Astrocyte of the spinal cord (primary cell): ENCODE measurements around the gene FAM83D.

ENCODE experiments used
- DNase-seq: peaks from one replicate; pipeline ENCODE4 v3.0.0; 2011; ENCODE audit warnings: low read depth, low spot score
- H3K4me3 ChIP-seq: 2 replicates; pipeline ENCODE4 v1.5.1; 2011; ENCODE audit warnings: low read depth, mild to moderate bottlenecking, low read length, moderate library complexity
- in situ Hi-C: cut with HindIII; loops from 2 replicates; pipeline ENCODE4 v1.10.0; 2017; ENCODE audit warnings: low sequenced_read_pairs
- TF ChIP-seq, protein P1 (sequence below): IDR thresholded peaks from 2 replicates; pipeline ENCODE4 v1.5.1; 2012; ENCODE audit warnings: low read depth, mild to moderate bottlenecking, low read length, inconsistent platforms

FAM83D gene

DNA sequence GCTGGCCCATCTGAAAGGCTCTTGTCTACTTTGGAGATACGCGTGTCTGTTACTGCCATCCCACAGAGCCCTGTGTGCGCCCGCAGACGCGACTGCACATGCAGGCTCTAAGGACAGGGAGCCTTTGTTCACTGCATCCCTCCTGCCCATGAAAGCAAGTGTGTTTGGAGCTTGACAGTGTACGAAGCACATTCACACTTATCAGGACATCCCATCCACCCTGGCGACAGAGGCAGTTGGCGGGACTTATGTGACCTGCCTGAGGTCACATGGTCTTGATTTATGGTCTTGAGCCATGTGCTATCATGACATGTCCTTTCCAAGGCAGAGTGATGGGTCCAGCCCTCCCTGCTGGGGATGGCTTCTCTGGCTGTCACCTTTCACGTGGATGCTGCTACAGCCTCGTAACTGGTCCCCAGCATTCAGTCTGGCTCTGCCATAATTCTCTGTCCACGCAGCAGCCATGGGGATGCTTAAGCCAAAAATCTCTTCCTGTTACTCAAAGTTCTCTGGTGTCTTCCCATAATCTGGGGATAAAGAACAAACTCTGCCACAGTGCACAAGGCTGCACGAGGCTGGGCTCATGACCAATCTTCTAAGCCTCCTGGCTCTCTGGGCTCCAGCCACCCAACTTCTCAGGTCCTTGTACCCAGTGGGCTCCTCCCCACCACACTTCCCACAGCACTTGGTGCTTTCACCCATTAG, 36.3 kb upstream of the FAM83D start:
- in situ Hi-C loops: no loop called here
- no peak overlapping the region for H3K4me3 ChIP-seq

DNA sequence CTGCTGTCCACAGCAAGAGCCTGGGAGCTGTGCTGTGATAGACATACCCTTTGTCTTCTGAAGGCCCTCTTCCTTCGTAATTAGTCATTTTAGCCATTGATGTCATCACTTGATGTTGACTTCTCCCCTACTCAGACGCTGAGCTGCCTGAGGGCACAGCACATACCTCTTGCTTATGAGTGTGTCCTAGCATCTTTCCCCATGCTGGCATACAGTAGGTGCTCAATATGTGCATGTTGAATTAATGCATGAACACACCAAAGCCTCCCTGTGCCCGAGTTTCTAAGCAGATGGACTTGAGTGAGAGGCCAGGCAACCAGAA, 35.8 kb upstream of the FAM83D start:
- no peak overlapping the region for H3K4me3 ChIP-seq
- TF ChIP-seq, protein P1, sequence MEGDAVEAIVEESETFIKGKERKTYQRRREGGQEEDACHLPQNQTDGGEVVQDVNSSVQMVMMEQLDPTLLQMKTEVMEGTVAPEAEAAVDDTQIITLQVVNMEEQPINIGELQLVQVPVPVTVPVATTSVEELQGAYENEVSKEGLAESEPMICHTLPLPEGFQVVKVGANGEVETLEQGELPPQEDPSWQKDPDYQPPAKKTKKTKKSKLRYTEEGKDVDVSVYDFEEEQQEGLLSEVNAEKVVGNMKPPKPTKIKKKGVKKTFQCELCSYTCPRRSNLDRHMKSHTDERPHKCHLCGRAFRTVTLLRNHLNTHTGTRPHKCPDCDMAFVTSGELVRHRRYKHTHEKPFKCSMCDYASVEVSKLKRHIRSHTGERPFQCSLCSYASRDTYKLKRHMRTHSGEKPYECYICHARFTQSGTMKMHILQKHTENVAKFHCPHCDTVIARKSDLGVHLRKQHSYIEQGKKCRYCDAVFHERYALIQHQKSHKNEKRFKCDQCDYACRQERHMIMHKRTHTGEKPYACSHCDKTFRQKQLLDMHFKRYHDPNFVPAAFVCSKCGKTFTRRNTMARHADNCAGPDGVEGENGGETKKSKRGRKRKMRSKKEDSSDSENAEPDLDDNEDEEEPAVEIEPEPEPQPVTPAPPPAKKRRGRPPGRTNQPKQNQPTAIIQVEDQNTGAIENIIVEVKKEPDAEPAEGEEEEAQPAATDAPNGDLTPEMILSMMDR: no peak
- in situ Hi-C loops: no loop called here
- DNase-seq: no peak

More for the DNA sequence above, 36.3 kb upstream of the FAM83D start:
- no peak for DNase-seq
- TF ChIP-seq, protein P1: no peak

DNA sequence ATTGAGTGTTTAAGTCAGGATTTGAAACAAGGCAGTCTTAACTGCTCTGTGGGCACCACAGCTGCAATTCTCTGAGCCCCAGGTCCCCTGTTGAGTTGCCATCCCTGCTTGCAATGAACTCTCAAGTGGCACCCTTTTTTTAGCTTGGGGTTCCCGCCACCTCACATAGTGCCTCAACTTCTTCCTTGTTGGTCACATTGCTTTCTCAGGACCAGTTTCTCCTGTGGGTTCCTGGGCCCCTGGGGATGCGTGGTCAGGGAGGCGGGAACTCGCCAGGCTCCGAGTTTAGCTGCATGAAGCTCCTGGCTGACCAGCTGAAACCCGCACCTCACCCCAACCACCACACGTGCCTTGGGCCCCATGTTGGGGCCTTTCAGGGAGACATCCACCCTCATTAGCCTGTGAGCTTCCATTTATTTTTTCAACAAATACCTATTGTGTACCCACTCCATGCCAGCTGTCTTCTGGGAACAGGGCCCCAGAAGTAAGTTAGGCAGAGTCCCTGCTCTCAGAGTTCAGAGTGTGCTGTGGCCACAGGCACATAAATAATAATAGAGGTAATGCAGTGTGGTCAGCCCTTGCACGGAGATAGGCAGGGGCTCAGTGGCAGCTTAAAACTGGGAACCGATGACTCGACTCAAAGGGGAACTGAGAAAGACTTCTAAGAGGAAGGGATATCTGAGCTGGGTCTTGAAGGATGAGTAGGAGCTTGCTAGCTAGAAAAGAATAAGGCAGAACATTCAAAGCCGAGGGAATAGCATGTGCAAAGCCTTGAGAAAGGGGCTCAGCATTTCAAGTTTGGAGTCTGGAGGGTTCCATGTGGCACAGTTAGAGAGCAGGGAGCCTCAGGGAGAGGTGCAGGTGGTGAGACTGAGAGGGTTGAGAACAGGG, 33.9 kb upstream of the FAM83D start:
- H3K4me3 ChIP-seq: no peak overlapping the region
- TF ChIP-seq, protein P1: no peak
- no peak for DNase-seq
- in situ Hi-C loops: no loop called here

DNA sequence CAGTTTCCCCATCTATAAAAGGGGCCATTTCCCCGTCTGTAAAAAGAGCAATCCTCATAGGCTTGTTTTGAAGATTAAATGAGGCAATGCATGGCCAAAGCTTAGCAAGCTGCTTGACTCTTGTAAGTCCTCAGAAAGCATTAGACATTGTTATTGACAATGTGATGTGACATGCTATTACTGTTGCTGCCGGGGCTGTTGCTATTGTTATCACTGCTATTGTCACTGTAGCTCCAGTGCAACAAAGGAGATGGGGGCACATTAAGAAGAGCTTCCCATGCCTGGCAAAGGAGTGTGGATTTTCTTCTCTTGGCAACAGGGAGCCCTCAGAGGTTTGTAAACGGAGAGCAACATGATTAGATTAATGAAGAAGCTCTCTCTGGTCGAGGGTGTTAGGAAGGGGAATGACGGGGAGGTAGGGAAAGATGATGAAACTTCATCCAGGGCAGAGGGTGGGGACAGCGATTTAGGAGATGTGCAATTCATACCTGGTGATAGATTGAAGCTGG, 33.1 kb upstream of the FAM83D start:
- no peak for DNase-seq
- in situ Hi-C loops: no loop called here
- H3K4me3 ChIP-seq: no peak overlapping the region
- TF ChIP-seq, protein P1: no peak

DNA sequence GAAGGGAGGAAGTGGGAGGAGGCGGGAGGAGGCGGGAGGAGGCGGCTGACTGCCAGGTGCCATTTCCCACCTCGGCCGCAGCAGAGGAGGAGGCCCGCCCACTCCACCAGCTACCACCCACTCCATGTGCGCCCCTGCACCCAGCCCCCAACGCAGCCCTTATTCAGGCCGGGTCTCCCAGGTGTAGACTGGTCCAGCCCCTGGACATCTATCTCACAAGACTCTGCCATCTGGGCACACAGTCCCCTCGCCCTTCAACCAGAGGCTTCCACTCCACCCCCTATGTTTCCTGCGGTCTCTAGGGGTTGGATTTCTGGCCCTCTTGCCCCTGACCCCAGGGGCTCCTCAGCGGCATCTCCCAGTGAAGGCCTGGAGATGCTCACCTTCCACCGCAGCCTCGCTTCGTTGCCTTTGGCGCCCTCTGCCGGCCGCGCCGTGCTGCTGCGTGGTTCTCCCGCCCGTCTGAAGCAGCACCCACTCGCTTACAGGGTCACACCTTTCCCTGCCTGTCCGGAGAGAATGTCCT, 32.6 kb upstream of the FAM83D start:
- H3K4me3 ChIP-seq: no peak overlapping the region
- TF ChIP-seq, protein P1: peak; percentile 98
- in situ Hi-C loops: no loop called here
- peak; percentile 31 for DNase-seq

DNA sequence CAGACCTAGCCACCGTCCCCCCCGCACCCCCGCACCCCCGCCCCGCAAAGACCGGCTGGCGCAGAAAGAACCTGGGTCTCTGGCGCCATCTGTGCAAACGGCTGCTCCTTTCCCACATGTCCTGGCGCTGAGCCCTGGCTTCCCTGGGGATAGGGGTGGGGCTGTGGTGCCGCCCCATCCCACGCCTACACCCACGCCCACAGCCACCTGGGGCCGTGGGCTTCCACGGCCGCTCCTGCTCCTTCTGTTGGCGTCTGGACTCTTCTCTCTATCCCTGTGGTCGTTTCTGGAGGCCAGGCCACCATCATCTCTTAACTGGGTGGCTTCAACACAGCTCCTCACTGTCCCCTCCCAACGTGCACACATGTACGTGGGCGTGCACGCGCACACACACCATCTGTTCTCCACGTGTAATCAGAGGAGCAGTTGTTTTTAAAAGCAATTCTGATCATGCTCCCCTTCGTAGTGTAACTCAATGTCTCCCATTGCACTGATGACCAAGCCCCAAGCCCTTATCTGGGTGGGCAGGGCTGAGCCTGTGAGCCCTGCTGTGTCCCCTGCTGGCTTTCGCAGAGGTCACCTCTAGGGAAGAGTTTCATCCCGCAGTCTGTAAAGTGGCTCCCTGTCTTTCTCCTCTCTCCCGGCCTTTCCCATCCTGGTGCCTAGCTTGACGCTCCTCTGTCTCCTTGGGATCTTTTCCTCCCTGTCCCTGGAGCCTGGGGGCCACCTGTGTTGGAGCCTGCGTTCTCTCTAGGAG, 31.9 kb upstream of the FAM83D start:
- TF ChIP-seq, protein P1: no peak
- DNase-seq: no peak
- in situ Hi-C loops: no loop called here
- H3K4me3 ChIP-seq: no peak overlapping the region
